Activated naive CD8-positive, alpha-beta T cell treated with anti-CD3 and anti-CD28 coated beads, Interleukin-2, amount 50 U/mL, for 24 hours (primary cell): ENCODE measurements around the gene USP37.
A peak's percentile ranks its signal among the peaks of the same experiment; 100 is the strongest.

Experiments
- ATAC-seq: fragments of 150-1000 bp; cut with Tn5 transposase; one replicate; pipeline ENCODE4 v1.10.0; 2021
- DNase-seq: peaks from one replicate; pipeline ENCODE4 v3.0.0; 2021
- H3K27ac Mint-ChIP-seq: one replicate; pipeline ENCODE4 v1.8.0; 2021; ENCODE audit warnings: mild to moderate bottlenecking, mixed read lengths
- H3K27me3 Mint-ChIP-seq: one replicate; pipeline ENCODE4 v1.8.0; 2021; ENCODE audit warnings: mixed read lengths
- H3K36me3 Mint-ChIP-seq: one replicate; pipeline ENCODE4 v1.8.0; 2021; ENCODE audit warnings: low read depth, mixed read lengths
- H3K4me1 Mint-ChIP-seq: one replicate; pipeline ENCODE4 v1.8.0; 2021; ENCODE audit warnings: mixed read lengths
- H3K4me3 Mint-ChIP-seq: one replicate; pipeline ENCODE4 v1.8.0; 2021; ENCODE audit warnings: mild to moderate bottlenecking, moderate library complexity, mixed read lengths
- H3K9me3 Mint-ChIP-seq: one replicate; pipeline ENCODE4 v1.8.0; 2021; ENCODE audit warnings: mixed read lengths

The USP37 gene

GRCh38 chr2:218418717-218419458, 149.3 kb downstream of the USP37 start, which contains the start of gene VIL1:
Gene VIL1 (plus strand): TSS chr2:218419123. CDS start chr2:218423779, 4,656 bp downstream.
- no peak for DNase-seq
- Mint-ChIP-seq H3K27me3 (no peaks in the 10 kb centered on the region), H3K4me3 (no peak within 1 kb of the TSS), H3K4me1 (no peaks in the 10 kb centered on the region), H3K27ac (no peak within 1 kb of the TSS), H3K9me3 (no peaks in the 10 kb centered on the region), H3K36me3 (no peaks in the 10 kb centered on the region)
- no peak for ATAC-seq

- Mint-ChIP-seq H3K36me3 (no peaks in the 10 kb centered on the region), H3K27ac (no peak overlapping the region), H3K4me3 (no peak overlapping the region), H3K27me3 (no peaks in the 10 kb centered on the region), H3K4me1 (no peaks in the 10 kb centered on the region), H3K9me3 (no peaks in the 10 kb centered on the region)
- DNase-seq = no peak
- ATAC-seq = no peak
Measured at GRCh38 chr2:218418321-218418716, 149.8 kb downstream of the USP37 start.

GRCh38 chr2:218407717-218408116, 160.4 kb downstream of the USP37 start:
- Mint-ChIP-seq H3K27me3 (peaks cover 10% of the 10 kb centered on the region), H3K4me3 (no peak overlapping the region), H3K9me3 (no peaks in the 10 kb centered on the region), H3K36me3 (peaks cover 13% of the 10 kb centered on the region), H3K27ac (no peak overlapping the region), H3K4me1 (peaks cover 37% of the 10 kb centered on the region)
- no peak for DNase-seq
- ATAC-seq = no peak

GRCh38 chr2:218406949-218407618, 161.1 kb downstream of the USP37 start:
- H3K36me3 Mint-ChIP-seq = peaks cover 13% of the 10 kb centered on the region
- H3K9me3 Mint-ChIP-seq = no peaks in the 10 kb centered on the region
- H3K27ac Mint-ChIP-seq = peak overlapping the region; percentile 83
- H3K27me3 Mint-ChIP-seq = peaks cover 10% of the 10 kb centered on the region
- peaks cover 37% of the 10 kb centered on the region for H3K4me1 Mint-ChIP-seq
- peak overlapping the region; percentile 74 for H3K4me3 Mint-ChIP-seq
- DNase-seq = peak; percentile 64
- peak; percentile 45 for ATAC-seq

- ATAC-seq (peak; percentile 86), DNase-seq (peak; percentile 98)
- H3K4me1 Mint-ChIP-seq = peaks cover 42% of the 10 kb centered on the region
- H3K4me3 Mint-ChIP-seq = peak overlapping the region; percentile 75
- H3K27ac Mint-ChIP-seq = peak overlapping the region; percentile 83
- no peaks in the 10 kb centered on the region for H3K9me3 Mint-ChIP-seq
- peaks cover 13% of the 10 kb centered on the region for H3K36me3 Mint-ChIP-seq
- H3K27me3 Mint-ChIP-seq = peaks cover 10% of the 10 kb centered on the region
Measured at GRCh38 chr2:218406209-218406948, 161.8 kb downstream of the USP37 start.

- DNase-seq (peak; percentile 45), ATAC-seq (no peak)
- Mint-ChIP-seq H3K9me3 (no peaks in the 10 kb centered on the region), H3K4me3 (peak overlapping the region; percentile 75), H3K27me3 (peaks cover 9% of the 10 kb centered on the region), H3K36me3 (peaks cover 13% of the 10 kb centered on the region), H3K4me1 (peaks cover 43% of the 10 kb centered on the region), H3K27ac (peak overlapping the region; percentile 80)
Measured at GRCh38 chr2:218405746-218406208, 162.4 kb downstream of the USP37 start.

GRCh38 chr2:218405086-218405745, 162.9 kb downstream of the USP37 start:
- no peak for ATAC-seq
- Mint-ChIP-seq H3K36me3 (peaks cover 13% of the 10 kb centered on the region), H3K4me3 (peak overlapping the region; percentile 75), H3K9me3 (no peaks in the 10 kb centered on the region), H3K27ac (no peak overlapping the region), H3K4me1 (peaks cover 43% of the 10 kb centered on the region), H3K27me3 (peaks cover 9% of the 10 kb centered on the region)
- no peak for DNase-seq

GRCh38 chr2:218404351-218405085, 163.6 kb downstream of the USP37 start:
- ATAC-seq (no peak), DNase-seq (no peak)
- Mint-ChIP-seq H3K4me1 (peaks cover 43% of the 10 kb centered on the region), H3K27ac (no peak overlapping the region), H3K4me3 (no peak overlapping the region), H3K36me3 (peaks cover 13% of the 10 kb centered on the region), H3K9me3 (no peaks in the 10 kb centered on the region), H3K27me3 (peaks cover 9% of the 10 kb centered on the region)

GRCh38 chr2:218403810-218404209, 164.3 kb downstream of the USP37 start:
- H3K27me3 Mint-ChIP-seq = peaks cover 9% of the 10 kb centered on the region
- no peak overlapping the region for H3K27ac Mint-ChIP-seq
- ATAC-seq (no peak), DNase-seq (no peak)
- H3K36me3 Mint-ChIP-seq = peaks cover 13% of the 10 kb centered on the region
- no peaks in the 10 kb centered on the region for H3K9me3 Mint-ChIP-seq
- H3K4me3 Mint-ChIP-seq = no peak overlapping the region
- H3K4me1 Mint-ChIP-seq = peaks cover 43% of the 10 kb centered on the region

- no peak for ATAC-seq
- H3K4me1 Mint-ChIP-seq = peaks cover 43% of the 10 kb centered on the region
- H3K4me3 Mint-ChIP-seq = no peak overlapping the region
- H3K9me3 Mint-ChIP-seq = no peaks in the 10 kb centered on the region
- H3K27ac Mint-ChIP-seq = no peak overlapping the region
- peaks cover 13% of the 10 kb centered on the region for H3K36me3 Mint-ChIP-seq
- H3K27me3 Mint-ChIP-seq = peaks cover 5% of the 10 kb centered on the region
- DNase-seq = no peak
Measured at GRCh38 chr2:218402911-218403411, 165.2 kb downstream of the USP37 start.

- Mint-ChIP-seq H3K27ac (no peak overlapping the region), H3K4me3 (no peak overlapping the region), H3K4me1 (peaks cover 46% of the 10 kb centered on the region), H3K36me3 (peaks cover 13% of the 10 kb centered on the region), H3K27me3 (peaks cover 3% of the 10 kb centered on the region), H3K9me3 (no peaks in the 10 kb centered on the region)
- DNase-seq (no peak), ATAC-seq (no peak)
Measured at GRCh38 chr2:218402491-218402901, 165.7 kb downstream of the USP37 start.

GRCh38 chr2:218401890-218402289, 166.3 kb downstream of the USP37 start:
- DNase-seq (no peak), ATAC-seq (no peak)
- Mint-ChIP-seq H3K27ac (no peak overlapping the region), H3K36me3 (peaks cover 13% of the 10 kb centered on the region), H3K4me3 (peak overlapping the region; percentile 88), H3K9me3 (no peaks in the 10 kb centered on the region), H3K27me3 (no peaks in the 10 kb centered on the region), H3K4me1 (peaks cover 47% of the 10 kb centered on the region)

- H3K36me3 Mint-ChIP-seq = peaks cover 13% of the 10 kb centered on the region
- H3K4me1 Mint-ChIP-seq = peaks cover 49% of the 10 kb centered on the region
- ATAC-seq = no peak
- peak overlapping the region; percentile 88 for H3K4me3 Mint-ChIP-seq
- H3K27ac Mint-ChIP-seq = no peak overlapping the region
- no peaks in the 10 kb centered on the region for H3K27me3 Mint-ChIP-seq
- no peaks in the 10 kb centered on the region for H3K9me3 Mint-ChIP-seq
- no peak for DNase-seq
Measured at GRCh38 chr2:218400930-218401881, 166.9 kb downstream of the USP37 start.
